SH-SY5Y (cell line): Measurements from ENCODE around the gene HAPSTR1.

ENCODE experiments used
- GATA2 ChIP-seq: IDR thresholded peaks from 2 replicates; pipeline ENCODE4 v1.6.1; 2011; ENCODE audit warnings: mild to moderate bottlenecking, low read depth, low read length
- GATA3 ChIP-seq: IDR thresholded peaks from 2 replicates; pipeline ENCODE4 v1.6.1; 2011; ENCODE audit warnings: low read depth, mild to moderate bottlenecking, low read length, moderate library complexity

DNA sequence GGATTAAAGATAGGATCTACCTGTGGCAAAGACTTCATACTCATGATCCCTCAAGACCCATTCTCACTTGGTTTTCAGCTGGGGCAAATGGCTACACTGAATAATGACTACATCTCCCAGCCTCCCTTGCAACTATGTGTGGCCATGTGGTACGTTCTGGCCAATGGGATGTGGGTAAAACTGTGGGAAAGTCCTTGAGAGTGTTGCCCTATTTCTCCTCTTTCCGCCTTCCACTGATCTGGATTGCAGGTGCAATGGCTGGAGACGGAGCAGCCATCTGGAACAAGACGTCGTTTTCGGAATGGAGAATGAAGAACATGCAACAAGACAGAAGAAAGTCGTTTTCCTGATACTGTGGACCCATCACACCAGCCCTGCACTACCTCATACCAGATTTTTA is 48.5 kb downstream of the HAPSTR1 start:
- TF ChIP-seq GATA3 (no peak), GATA2 (no peak)
